Measurements from ENCODE around the gene ING3. TPM values are rescaled to one million over a fixed set of nuclear protein-coding genes. Genes with fewer than 3 reads are reported as not detected.
"Not testable (repeated sequence)": the region's sequence is repeated elsewhere in the genome, so short reads cannot be mapped to it uniquely, and the experiment has no call there.

The ING3 gene
- total RNA-seq, 1 experiment from 2014 or later = 17.4 TPM

GRCh38 chr7:120949998-120950538 lies 509 bp upstream of the ING3 start:
- no peak for DNase-seq (ENCODE audit: extremely low read depth, low read depth)

- DNase-seq (ENCODE audit: extremely low read depth, low read depth) = no peak
Observed at GRCh38 chr7:120951309-120951699, 727 bp downstream of the ING3 start.

- no peak for DNase-seq (ENCODE audit: extremely low read depth, low read depth)
Observed at GRCh38 chr7:120951826-120952225, 1.2 kb downstream of the ING3 start.

- DNase-seq (ENCODE audit: extremely low read depth, low read depth) = no peak
Observed at GRCh38 chr7:120955577-120956149, 5.1 kb downstream of the ING3 start.

- no peak for DNase-seq (ENCODE audit: extremely low read depth, low read depth)
Observed at GRCh38 chr7:120959929-120960484, 9.4 kb downstream of the ING3 start.

- DNase-seq (ENCODE audit: extremely low read depth, low read depth) = no peak
Observed at GRCh38 chr7:120960714-120961113, 10.1 kb downstream of the ING3 start.

GRCh38 chr7:120961638-120962173 lies 11.1 kb downstream of the ING3 start:
- DNase-seq (ENCODE audit: extremely low read depth, low read depth) = no peak

GRCh38 chr7:120964088-120964487 lies 13.5 kb downstream of the ING3 start:
- DNase-seq (ENCODE audit: extremely low read depth, low read depth) = no peak

GRCh38 chr7:120966961-120967360 lies 16.4 kb downstream of the ING3 start:
- no peak for DNase-seq (ENCODE audit: extremely low read depth, low read depth)

- no peak for DNase-seq (ENCODE audit: extremely low read depth, low read depth)
Observed at GRCh38 chr7:120973849-120974248, 23.3 kb downstream of the ING3 start.

- DNase-seq (ENCODE audit: extremely low read depth, low read depth) = no peak
Observed at GRCh38 chr7:120979765-120980499, 29.4 kb downstream of the ING3 start.

GRCh38 chr7:120981117-120981516 lies 30.5 kb downstream of the ING3 start:
- no peak for DNase-seq (ENCODE audit: extremely low read depth, low read depth)

- DNase-seq (ENCODE audit: extremely low read depth, low read depth) = no peak
Observed at GRCh38 chr7:120981888-120982615, 31.5 kb downstream of the ING3 start.

- not testable (repeated sequence) for DNase-seq (ENCODE audit: extremely low read depth, low read depth)
Observed at GRCh38 chr7:120983592-120983991, 33.0 kb downstream of the ING3 start.

- DNase-seq (ENCODE audit: extremely low read depth, low read depth) = no peak
Observed at GRCh38 chr7:120984406-120984805, 33.8 kb downstream of the ING3 start.

GRCh38 chr7:120985130-120985758 lies 34.7 kb downstream of the ING3 start:
- no peak for DNase-seq (ENCODE audit: extremely low read depth, low read depth)

GRCh38 chr7:120985839-120986238 lies 35.3 kb downstream of the ING3 start:
- no peak for DNase-seq (ENCODE audit: extremely low read depth, low read depth)

- DNase-seq (ENCODE audit: extremely low read depth, low read depth) = no peak
Observed at GRCh38 chr7:120986650-120987049, 36.1 kb downstream of the ING3 start.

GRCh38 chr7:120987280-120987679 lies 36.7 kb downstream of the ING3 start:
- DNase-seq (ENCODE audit: extremely low read depth, low read depth) = no peak
